Stimulated activated CD4-positive, alpha-beta T cell treated with anti-CD3 and anti-CD28 coated beads, Interleukin-4, amount 100 ng/mL, for 48 hours (primary cell): ENCODE results near the gene B4GALNT2.
"Not testable (repeated sequence)": the region's sequence is repeated elsewhere in the genome, so short reads cannot be mapped to it uniquely, and the experiment has no call there.

Source experiments
- DNase-seq, 2 donors: peaks; one replicate each; pipeline ENCODE4 v3.0.0-alpha.2; 2020; ENCODE audit warnings: low read depth in 2 of 2

B4GALNT2 gene

DNA sequence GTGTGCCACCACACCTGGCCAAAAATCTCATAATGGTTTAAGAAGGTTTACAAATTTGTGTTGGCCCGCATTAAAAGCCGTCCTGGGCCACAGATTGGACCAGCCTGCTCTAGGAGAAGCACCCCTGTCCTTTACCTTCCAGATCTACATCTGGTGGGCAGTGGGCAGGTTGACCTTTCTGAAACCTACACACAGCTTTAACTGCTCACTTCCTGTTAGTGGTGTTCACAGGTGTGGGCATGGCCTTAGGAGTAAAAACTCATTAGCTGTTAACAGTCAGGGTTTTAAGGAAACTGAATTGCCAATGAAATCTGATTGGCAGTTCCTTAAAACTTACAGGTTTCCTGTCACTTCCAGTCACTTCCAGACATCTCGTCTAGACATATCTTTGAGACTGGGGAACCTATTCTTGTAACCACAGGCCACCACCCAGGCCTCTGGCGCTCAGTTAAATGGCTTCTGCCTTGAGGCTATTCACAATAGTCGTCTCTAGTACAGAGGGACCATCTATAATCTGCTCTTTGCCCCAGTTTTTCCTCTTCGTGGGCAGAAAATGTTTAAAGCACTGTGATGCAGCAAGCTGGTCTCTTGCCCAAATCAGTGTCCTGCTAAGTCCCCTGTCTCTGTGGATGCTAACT lies 48.5 kb downstream of the B4GALNT2 start:
- DNase-seq, result no peak

DNA sequence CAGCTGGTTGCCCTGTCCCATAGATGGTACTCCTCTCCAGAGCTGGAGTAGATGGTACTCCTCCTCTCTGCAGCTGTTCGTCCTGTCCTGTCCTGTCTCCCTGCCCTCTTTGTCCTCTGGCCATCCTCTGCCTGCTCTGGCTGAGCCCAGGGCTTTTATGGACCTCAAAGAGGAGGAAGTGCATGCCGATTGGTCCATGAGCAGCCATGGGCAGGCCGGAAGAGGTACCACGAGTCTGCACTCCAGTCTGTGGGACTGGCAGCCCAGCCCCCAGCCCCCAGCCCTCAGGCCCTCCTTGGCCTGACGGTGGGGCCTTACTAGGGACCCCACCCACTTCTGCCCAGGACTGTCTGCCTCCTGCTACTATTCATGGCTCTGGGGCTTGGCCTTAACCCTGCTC lies 50.8 kb downstream of the B4GALNT2 start:
- no peak for DNase-seq

DNA sequence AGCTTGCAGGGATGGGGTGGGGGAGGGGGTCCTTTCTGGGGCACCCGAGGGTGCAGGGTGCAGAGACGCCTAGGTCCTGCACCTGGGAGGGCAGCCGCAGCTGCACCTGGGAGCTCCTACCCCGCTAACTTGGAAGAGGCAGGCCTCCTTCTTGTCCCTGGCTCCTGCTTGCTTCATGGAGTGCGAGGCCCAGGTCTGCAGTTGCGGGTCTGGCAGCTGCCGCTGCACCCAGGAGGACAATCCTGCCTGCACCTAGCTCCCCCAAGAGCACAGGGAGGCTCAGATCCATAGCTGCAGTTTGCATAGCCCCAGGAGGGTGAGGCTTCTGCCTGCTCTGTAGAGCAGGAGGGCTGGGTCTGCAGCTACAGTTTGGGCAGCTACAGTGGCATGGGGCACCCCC lies 51.2 kb downstream of the B4GALNT2 start:
- no peak for DNase-seq

DNA sequence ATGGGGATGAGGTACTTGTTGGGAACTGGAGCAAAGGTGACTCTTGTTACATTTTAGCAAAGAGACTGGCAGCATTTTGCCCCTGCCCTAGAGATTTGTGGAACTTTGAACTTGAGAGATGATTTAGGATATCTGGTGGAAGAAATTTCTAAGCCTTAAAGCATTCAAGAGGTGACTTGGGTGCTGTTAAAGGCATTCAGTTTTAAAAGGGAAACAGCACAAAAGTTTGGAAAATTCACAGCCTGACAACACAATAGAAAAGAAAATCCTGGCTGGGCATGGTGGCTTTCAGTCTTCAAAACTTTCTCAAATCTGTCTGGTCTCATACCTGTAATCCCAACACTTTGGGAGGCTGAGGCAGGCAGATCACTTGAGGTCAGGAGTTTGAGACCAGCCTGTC lies 52.0 kb downstream of the B4GALNT2 start:
- DNase-seq, result not testable (repeated sequence)

DNA sequence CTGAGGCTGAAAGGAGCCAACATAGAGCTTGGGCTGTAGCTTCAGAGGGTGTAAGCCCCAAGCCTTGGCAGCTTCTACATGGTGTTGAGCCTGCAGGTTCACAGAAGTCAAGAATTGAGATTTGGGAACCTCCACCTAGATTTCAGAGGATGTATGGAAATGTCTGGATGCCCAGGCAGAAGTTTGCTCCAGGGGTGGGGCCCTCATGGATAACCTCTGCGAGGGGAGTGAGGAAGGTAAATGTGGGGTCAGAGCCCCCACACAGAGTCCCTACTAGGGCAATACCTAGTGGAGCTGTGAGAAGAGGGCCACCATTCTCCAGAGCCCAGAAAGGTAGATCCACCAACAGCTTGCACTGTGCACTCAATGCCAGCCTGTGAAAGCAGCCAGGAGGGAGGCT lies 52.8 kb downstream of the B4GALNT2 start:
- DNase-seq, result not testable (repeated sequence)

DNA sequence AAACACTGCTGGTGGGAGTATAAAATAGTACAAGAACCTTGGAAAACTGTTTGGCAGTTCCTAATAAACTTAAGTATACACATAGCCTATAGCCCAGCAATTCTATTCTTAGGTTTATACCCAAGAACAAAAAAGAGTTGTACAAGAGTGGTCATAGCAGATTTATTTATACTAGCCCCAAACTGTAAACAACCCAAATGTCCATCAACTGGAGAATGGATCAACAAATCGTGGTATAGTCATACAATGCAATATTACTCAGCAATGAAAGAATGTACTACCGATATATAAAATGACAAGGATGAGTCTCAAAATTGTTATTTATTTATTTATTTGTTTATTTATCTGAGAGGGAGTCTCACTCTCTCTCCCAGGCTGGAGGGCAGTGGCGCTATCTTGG lies 54.7 kb downstream of the B4GALNT2 start:
- no peak for DNase-seq

DNA sequence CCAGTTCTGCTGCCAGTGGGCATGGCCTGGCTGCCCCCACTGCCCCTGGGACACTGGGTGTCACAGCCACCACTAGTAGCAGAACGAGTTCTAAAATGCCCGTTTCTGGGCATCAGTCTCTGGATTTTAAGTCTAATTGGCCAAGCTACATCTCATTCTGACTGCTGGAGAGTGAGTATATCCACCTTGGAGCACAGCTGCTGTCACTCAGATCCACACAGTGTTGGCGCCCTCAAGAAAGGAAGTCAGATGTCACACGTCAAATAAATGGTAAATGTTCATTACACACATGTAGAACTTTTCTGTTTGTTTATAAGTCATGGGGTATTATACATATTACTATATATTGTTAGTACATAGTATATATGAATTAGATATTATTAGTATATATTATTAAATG lies 58.4 kb downstream of the B4GALNT2 start:
- DNase-seq, result no peak

DNA sequence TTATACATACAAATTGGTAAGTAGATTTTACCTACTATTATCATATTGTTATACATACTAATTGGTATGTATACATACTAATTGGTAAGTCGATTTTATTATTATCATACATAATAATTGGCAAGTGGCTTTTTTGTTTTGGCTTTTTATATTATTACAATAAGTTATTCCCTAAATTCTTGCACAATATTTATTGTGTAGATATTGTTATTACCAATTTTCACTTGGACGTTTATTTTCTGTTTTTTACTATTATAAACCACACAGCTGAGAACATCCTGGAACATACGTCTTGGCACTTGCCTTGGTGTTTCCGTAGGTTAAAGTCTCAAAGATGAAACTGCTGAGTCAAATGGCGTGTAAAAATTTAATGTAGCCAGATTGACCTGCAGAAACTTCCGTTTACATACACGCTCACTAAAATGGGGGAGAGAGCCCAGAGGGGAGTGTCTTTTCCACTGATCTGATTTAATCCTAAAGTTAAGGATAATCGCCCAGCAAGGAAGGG lies 58.9 kb downstream of the B4GALNT2 start:
- no peak for DNase-seq

DNA sequence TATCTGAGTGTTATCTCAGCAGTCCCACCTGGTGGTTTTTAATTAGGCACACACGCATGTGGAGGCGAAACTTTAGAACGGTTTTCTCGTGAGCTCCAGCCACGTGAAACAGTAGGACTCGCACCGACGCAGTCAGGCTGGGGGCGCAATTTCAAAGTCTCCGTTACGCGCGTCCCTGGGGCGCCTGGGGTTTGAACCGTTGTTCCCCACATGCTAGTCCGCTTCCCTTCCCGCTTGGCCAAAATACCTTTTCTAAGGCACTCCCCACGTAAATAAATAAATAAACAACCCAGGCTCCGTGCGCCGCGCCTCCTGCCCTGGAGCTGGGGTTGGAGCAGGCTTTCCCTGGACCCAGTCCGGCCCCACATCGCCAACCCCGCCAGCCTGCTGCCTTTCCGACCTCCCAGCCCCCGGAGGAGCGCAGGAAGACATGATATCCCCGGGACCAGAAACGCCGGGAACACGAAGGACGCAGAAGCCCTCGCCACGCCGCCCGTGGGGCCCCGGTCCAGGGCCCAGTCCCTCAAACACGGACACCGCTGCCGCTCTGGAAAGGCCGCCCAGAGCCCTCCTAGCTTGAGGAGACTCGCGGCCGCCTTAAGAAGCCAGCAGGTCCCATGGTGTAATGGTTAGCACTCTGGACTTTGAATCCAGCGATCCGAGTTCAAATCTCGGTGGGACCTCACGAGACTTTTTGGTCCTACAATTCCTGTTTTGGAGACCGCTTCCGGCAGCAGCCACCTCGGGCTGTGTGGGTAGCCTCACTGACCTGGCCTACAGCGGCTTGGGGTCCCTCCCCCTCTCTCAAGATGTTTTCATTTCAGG lies 59.6 kb downstream of the B4GALNT2 start:
- DNase-seq, result peak; percentile 83 to 95

DNA sequence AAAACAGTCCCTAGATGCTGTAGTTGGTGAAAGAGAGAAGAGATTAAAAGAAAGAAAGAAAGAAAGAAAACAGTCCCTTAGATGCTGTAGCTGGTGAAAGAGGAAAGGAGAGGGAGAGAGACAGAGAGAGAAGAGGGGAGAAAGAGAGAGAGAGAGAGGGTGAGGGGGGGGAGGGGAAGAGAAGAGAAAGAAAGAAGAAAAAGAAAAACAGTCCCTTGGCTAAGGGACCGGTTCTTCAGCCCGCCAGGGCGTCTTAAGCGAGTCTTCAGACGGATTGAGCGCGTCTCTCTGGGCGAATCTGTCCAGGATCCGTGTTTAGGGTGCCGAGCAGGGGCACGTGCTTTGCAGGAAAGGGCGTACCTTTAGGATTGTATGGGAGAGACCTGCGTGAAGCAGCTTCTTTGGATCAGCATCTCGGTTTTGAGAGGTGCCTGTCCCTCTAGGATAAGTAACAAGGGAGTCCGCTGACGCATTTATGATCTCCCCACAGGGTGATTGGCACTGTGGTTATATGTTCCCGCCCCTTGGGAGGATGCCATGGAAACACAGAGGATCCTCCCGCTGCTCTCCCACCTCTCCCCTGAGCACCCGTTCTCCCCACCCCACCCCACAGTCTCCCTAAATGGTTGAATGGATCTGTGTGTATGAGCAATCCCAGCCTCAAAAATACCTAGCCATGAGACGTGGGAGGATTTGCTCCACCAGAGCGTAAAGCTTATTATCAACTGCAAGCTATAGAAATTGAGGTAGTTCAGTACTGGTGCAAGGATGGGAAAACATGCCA lies 61.1 kb downstream of the B4GALNT2 start:
- no peak for DNase-seq

DNA sequence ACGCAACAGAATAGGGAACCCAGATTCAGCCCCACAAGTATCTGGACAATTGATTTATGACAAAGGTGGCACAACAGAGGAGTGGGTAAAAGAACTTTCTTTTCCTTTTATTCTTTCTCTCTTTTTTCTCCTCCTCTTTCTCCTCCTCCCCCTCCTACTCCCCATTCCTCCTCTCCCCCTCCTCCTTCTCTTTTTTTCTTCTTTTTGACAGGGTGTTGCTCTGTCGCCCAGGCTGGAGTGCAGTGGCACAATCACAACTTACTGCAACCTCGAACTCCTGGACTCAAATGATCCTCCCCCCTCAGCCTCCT lies 61.7 kb downstream of the B4GALNT2 start:
- DNase-seq, result no peak

DNA sequence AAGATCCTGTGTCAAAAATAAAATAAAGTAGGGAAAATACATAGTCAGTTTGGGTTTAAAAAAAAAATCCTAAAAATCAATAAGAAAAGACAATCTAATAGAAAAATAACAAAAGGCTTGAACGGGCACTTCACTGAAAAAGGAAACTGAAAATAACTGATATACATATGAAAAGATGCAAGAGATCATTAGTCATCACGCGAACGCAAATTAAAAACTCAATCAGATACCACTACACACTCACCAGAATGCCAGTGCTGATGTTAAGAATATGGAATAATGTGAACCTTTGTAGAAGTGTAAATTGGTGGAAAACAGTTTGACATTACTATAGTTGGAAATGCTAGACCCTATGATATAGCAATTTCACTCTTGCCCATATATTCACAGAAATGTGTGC lies 63.2 kb downstream of the B4GALNT2 start:
- DNase-seq, result no peak

DNA sequence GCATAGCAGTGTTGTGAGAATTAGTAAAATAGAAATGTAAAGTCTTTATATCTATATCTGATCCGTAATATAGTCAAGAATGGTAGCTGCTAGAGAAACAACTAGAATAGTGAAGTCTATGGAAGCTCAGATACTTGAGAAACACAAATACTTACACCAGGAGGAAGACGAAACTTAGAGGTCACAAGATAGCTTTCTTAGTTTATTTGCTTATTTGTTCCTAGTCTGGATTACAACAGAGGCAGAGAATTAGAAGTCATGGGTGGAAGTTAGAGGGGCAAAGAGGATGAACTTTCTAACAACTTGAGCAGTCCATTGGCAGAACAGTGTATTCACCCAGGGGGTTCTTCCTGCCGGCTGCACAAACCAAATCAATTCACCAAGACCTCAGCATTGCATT lies 64.0 kb downstream of the B4GALNT2 start:
- DNase-seq, result no peak

DNA sequence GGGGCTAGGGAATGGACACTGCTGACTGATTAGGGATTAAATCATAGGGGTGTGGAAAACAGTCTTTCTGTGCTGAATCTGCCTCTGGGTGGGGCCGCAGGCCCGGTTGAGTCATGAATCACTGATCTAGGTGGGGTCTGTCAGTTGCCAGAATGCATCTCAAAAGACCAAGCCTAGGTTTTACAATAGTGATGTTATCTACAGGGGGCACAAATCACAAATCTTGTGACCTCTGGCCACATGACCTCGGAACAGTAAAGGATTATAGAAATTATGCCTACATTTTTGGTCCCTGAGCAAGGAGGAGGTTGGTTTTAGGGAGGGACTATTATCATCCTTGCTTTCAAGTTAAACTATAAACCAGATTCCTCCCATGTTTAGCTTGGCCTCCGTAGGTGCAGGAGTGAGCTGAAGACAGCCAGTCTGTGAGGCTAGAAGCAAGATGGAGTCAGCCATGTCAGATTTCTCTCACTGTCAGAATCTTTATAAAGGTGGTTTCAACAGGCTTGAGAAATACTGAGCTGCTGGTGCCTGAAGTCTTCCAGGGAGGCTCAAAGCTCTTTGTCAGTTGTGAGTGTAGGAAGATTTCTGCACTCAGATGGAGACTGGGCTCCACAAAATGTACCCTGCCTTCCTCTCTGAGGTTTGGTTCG lies 64.9 kb downstream of the B4GALNT2 start:
- DNase-seq, result no peak

DNA sequence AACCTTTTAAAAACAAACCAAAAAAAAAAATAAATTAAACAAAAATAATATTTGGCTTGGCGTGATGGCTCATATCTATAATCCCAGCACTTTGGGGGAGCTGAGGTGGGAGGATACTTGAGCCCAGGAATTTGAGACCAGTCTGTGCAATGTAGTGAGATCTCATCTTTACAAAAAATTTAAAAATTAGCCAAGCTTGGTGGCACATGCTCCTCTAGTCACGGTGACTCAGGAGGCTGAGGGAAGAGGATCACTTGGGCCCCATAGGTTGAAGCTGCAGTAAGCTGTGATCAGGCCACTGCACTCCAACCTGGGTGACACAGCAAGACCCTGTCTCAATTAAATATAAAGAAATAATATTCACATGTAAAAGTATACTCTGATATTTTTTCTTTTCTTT lies 65.6 kb downstream of the B4GALNT2 start:
- DNase-seq, result no peak

DNA sequence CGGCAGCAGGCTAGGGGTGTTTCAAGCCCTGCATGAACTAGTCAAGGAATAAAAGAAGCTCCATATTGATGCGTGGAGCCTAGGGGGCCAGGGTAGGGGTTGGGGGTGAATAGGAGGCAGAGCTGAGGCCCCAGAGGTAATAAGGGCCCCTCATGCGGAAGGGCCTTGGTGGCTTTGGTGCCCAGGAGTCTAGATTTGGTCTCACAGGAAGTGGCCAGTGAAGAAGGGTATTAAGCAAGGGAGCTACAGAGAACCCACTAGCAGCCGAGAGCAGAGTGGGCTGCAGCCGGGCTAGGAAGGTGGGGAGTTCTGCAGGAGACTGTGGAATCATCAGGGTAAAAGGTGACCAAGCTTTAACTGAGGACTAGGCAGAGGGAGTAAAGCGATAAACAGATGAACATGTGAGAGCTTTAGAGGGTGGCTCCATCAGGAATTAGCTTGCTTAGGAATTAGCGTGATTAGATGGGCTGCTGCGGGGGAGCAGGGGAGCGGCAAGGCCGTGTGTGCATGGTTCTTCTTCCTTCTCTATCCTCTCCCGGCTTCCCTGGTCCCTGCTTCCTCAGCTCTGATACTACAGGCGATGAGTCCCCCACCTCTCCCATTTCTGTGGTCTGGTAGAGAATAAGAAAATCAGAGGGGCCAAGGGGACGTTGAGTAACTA lies 68.0 kb downstream of the B4GALNT2 start:
- no peak for DNase-seq

DNA sequence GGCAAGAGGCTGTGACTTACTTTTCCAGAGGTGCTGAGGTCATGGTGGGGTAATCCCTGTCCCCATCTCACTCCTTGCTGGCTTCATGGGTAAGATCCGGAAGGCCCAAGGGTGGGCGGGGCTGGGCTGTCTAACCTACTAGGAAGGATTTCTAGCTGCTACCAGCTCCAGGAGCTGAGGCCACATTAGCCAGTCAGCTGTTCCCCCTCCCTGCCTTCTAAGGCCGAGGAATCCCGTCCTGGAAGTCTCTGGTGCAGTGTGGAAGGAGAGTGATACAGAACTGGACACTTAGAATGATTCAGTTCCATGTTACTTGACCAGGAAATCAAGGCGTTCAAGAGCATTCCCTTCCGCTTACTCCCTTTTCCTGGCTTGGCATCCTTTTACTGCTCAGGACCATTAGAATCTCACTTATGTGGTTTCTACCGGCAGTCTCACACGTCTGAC lies 68.9 kb downstream of the B4GALNT2 start:
- no peak for DNase-seq

DNA sequence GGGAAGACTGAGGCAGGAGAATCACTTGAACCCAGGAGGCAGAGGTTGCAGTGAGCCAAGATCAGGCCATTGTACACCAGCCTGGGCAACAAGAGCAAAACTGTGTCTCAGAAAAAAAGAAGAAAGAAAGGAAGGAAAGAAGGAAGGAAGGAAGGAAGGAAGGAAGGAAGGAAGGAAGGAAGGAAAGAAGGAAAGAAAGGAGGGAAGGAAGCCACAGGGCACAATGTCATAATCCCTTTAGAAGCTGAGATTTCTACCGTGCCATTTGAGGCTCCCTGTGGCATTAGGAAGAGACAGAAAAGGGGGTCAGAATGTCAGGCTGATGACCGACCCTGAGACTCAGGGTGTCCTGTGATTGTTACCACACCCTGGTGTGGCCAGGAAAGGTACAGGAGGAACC lies 71.2 kb downstream of the B4GALNT2 start:
- no peak for DNase-seq

DNA sequence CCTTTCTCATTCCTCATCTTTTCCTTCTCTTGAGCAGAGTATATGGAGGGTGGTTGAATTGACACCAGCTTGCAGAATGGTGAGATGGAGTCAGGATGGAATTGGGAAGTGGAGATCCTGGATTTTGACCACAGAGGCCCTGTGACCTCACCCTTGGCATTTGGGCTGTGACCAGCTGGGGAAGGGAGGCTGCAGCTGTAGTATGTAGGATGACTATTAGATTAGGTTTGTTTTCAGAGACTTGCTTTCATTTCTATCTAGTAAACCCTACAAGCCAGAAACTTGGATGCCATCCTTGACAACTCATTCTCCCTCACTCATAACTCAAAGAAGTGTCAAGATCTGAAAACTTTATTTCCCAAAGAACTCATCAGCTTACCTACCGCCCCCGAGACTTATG lies 71.9 kb downstream of the B4GALNT2 start:
- DNase-seq, result no peak

DNA sequence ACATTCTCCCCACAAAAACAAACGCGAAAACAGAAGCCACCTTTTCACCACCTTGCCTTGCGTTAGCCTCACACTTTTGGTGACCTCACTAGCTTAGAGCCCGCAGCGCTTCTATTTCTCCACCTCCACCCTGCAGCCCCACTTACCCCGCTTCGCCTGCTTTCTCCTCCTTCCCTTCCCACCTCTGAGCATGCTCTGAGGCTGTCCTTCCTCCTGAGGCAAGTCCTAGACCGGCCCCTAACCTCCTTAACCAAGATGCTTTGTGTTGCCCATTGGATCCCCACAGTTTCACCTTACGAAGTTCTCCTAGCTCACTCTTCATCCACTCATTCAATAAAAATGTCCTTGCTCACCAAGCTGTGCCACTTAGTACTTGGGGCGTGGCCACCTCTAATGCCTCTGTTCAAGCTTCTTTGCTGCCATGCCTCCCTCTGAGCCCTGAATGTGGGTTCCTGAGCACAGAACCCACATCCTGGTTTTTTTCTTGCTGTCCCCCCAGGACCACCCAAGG lies 76.5 kb downstream of the B4GALNT2 start:
- DNase-seq, result no peak
